ENCODE data around the gene PTPN6.
A peak's percentile ranks its signal among the peaks of the same experiment; 100 is the strongest.

The PTPN6 gene

DNA sequence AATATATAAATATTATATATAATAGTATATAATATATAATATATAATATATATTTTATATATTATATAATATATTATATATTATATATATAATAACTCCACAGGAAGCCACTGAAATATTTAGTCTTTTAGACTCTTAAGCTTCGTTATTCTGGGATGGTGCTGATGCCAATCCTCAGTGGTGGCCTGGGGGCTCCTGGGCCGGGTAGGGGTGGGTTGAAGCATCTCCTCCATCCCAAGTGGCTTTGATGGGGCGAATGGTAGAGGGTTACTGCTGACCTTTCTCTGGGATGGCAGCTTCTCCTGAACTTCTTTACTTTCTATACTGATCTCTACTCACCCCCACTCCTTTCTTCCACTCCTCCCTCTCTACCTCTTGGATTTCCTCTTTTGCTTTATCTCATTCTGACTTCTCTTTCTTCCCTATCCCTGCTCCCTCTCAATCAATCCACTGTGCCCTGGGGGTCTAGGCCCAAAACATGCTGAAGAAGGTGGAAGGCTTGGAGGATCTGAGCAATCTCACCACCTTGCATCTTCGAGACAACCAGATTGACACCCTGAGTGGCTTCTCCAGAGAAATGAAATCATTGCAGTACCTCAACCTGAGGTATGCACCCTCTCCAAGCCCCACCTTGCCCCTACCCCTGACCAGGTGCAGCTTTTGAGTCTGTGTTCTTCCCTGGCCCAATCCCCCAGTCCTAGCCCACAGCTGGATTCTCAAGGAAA is 41.6 kb upstream of the PTPN6 start:
- H3K4me3 ChIP-seq (ENCODE audit: low read depth, low read length) = no peak overlapping the region
- no peak for DNase-seq (ENCODE audit: low read depth)
- TF ChIP-seq, protein P1, sequence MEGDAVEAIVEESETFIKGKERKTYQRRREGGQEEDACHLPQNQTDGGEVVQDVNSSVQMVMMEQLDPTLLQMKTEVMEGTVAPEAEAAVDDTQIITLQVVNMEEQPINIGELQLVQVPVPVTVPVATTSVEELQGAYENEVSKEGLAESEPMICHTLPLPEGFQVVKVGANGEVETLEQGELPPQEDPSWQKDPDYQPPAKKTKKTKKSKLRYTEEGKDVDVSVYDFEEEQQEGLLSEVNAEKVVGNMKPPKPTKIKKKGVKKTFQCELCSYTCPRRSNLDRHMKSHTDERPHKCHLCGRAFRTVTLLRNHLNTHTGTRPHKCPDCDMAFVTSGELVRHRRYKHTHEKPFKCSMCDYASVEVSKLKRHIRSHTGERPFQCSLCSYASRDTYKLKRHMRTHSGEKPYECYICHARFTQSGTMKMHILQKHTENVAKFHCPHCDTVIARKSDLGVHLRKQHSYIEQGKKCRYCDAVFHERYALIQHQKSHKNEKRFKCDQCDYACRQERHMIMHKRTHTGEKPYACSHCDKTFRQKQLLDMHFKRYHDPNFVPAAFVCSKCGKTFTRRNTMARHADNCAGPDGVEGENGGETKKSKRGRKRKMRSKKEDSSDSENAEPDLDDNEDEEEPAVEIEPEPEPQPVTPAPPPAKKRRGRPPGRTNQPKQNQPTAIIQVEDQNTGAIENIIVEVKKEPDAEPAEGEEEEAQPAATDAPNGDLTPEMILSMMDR (IDR thresholded peaks at IDR 0.05; ENCODE audit: low read depth, low read length, missing control alignments) = no peak

DNA sequence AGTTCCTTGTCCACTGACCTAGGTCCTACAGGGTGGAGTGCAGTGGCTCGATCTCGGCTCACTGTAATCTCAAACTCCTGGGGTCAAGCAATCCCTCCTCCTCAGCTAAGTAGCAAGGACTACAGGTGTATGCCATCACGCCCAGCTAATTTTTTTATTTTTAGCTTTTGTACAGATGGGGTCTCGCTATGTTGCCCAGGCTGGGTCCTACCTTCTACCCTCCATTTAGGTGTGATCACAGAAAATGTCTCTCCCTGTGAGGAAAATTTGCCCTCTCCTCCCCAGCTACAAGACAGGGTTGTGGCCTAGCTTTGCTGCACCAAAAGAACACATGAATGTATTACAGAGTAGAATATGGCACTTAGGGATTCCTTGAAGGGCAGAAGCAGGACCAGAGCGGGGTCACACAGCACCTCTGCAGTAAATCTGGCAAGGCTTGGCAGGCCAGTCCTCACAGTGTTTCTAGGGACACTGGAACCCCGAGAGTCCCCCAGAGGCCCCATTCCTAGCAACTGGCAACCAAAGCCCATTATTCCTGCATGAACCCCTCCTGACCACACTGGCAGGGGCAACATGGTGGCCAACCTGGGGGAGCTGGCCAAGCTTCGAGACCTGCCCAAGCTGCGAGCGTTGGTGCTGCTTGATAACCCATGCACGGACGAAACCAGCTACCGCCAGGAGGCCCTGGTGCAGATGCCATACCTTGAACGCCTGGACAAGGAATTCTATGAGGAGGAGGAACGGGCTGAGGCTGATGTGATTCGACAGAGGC is 38.8 kb upstream of the PTPN6 start:
- TF ChIP-seq, protein P1 (IDR thresholded peaks at IDR 0.05; ENCODE audit: low read depth, low read length, missing control alignments) = no peak
- DNase-seq (ENCODE audit: low read depth) = no peak
- H3K4me3 ChIP-seq (ENCODE audit: low read depth, low read length) = no peak overlapping the region

DNA sequence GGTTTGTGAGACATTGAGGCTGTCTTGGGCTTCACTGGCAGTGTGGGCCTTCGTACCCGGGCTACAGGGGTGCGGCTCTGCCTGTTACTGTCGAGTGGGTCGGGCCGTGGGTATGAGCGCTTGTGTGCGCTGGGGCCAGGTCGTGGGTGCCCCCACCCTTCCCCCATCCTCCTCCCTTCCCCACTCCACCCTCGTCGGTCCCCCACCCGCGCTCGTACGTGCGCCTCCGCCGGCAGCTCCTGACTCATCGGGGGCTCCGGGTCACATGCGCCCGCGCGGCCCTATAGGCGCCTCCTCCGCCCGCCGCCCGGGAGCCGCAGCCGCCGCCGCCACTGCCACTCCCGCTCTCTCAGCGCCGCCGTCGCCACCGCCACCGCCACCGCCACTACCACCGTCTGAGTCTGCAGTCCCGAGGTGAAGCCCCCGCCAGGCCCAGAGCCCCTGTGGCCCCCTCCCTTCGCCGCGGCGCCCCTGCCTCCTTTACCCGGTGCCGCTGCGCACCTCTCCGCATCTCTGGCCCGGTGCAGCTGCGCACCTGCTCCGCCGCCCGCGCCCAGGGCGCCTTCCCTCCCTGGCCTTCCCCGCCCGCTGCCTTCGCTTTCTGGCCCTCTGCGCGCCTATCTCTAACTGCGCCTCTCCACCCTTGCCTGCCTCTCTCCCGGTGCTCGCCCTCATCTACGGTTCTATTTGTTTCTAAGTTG is 36.8 kb upstream of the PTPN6 start, which contains the start of gene ENO2:
Gene ENO2, plus strand, starts transcription at position 335 of the 701 bp plus-strand sequence. CDS start 1,253 bp downstream, outside the sequence.
- DNase-seq (ENCODE audit: low read depth) = no peak
- H3K4me3 ChIP-seq (ENCODE audit: low read depth, low read length) = peak within 1 kb of the TSS; percentile 76
- TF ChIP-seq, protein P1 (IDR thresholded peaks at IDR 0.05; ENCODE audit: low read depth, low read length, missing control alignments) = no peak

DNA sequence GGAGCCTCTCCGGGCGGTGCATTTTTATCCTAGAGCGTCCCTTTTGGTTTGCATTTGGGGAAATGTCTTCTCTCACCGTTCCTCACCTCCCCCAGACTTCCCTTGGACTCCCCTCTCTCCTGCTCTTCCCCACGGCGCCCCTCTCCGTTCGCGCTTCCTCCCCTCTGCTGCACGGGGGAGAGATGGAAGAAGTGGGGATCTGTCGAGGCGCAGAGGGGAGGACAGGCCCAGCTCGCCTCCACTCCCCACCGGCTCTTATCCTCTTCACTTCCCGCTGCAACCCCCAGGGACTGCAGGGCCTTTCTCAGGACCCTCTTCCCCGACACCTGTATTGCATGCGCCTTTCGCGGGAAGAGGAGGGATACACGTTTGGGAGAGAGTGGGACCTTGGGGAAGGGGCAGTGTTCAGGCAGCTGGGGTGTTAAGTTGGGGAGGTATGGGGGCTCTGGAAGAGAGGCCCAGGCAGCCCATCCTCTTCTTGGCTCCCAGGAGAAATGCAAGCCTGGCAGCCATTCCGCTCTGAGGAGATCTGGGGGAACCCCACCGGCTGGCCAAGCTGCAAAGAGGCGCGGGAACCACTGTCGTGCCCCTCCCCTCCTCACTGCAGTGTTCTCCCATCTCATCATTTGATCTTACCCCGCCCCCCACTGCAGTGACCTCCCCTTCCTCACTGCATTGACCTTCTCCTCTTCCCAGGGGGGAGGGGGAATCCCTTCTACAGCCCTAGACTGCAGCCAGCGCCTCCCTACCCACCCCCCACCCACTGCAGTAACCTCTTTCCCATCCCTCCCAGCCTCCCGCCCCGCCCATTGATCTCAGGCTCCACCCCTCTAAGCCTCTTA is 36.0 kb upstream of the PTPN6 start:
- DNase-seq (ENCODE audit: low read depth) = no peak
- TF ChIP-seq, protein P1 (IDR thresholded peaks at IDR 0.05; ENCODE audit: low read depth, low read length, missing control alignments) = no peak
- H3K4me3 ChIP-seq (ENCODE audit: low read depth, low read length) = peak overlapping the region; percentile 76

DNA sequence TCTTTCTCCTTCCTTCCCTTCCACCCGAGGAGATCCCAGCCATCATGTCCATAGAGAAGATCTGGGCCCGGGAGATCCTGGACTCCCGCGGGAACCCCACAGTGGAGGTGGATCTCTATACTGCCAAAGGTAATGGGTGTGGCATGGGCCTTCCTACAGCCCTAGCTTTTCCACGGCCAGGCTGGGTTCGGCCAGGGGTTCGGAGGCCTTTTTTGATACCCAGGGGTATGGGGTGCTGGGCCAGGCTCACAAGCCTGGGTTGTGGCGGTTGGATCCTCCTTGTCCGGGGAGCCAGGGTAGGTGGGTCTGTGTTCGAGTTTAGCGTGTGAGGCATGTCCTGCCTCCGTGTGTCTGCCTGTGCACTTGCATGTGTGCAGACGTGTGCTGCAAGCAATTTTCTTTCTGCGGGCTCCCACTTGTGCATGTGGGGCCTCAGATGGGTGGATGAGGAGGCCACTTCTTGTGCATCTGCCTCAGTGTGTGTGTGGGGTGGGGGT is 35.3 kb upstream of the PTPN6 start:
- TF ChIP-seq, protein P1 (IDR thresholded peaks at IDR 0.05; ENCODE audit: low read depth, low read length, missing control alignments) = no peak
- H3K4me3 ChIP-seq (ENCODE audit: low read depth, low read length) = peak overlapping the region; percentile 76; the same call in 1 of the 2 replicates
- no peak for DNase-seq (ENCODE audit: low read depth)

Data from GM12864 (cell line).